MM.1S (cell line): ENCODE data around the gene IQCK.

Experiments used
- DNase-seq: peaks from one replicate; pipeline ENCODE4 v3.0.0-alpha.2; 2015
- H2AFZ ChIP-seq: fragments of 300-600 bp; sonication (generic); 2 replicates; pipeline ENCODE4 v1.6.0; 2016; ENCODE audit warnings: antibody characterized with exemption, low read length
- H3F3A ChIP-seq: fragments of 300-600 bp; sonication (generic); 2 replicates; pipeline ENCODE4 v1.6.1; 2016; ENCODE audit warnings: mild to moderate bottlenecking, antibody characterized with exemption, low read length, moderate library complexity, mixed read lengths; ENCODE audit not compliant: insufficient read depth
- H3K27ac ChIP-seq: fragments of 300-600 bp; sonication (generic); 2 replicates; pipeline ENCODE4 v1.5.1; 2016; ENCODE audit warnings: mild to moderate bottlenecking, low read length
- H3K27me3 ChIP-seq: fragments of 300-600 bp; sonication (generic); replicated peaks from 2 replicates; pipeline ENCODE4 v1.6.0; 2016; ENCODE audit warnings: low read length; ENCODE audit not compliant: insufficient read depth
- H3K36me3 ChIP-seq: fragments of 300-600 bp; sonication (generic); replicated peaks from 2 replicates; pipeline ENCODE4 v1.6.1; 2016; ENCODE audit warnings: mild to moderate bottlenecking, low read length, mixed read lengths; ENCODE audit not compliant: insufficient read depth
- H3K4me1 ChIP-seq: fragments of 300-600 bp; sonication (generic); 2 replicates; pipeline ENCODE4 v1.6.1; 2016; ENCODE audit warnings: low read length, mixed read lengths
- H3K4me2 ChIP-seq: fragments of 300-600 bp; sonication (generic); 2 replicates; pipeline ENCODE4 v1.6.0; 2016; ENCODE audit warnings: low read depth, low read length
- H3K4me3 ChIP-seq: fragments of 300-600 bp; sonication (generic); 2 replicates; pipeline ENCODE4 v1.5.1; 2016; ENCODE audit warnings: low read length, mixed read lengths
- H3K79me2 ChIP-seq: fragments of 300-600 bp; sonication (generic); 2 replicates; pipeline ENCODE4 v1.6.1; 2016; ENCODE audit warnings: mixed run types, low read length, mixed read lengths
- H3K9ac ChIP-seq: fragments of 300-600 bp; sonication (generic); 2 replicates; pipeline ENCODE4 v1.6.1; 2016; ENCODE audit warnings: low read length, mixed read lengths
- H3K9me2 ChIP-seq: fragments of 300-600 bp; sonication (generic); replicated peaks from 2 replicates; pipeline ENCODE4 v1.6.1; 2016; ENCODE audit warnings: mild to moderate bottlenecking, low read length, mixed read lengths; ENCODE audit not compliant: insufficient read depth
- H3K9me3 ChIP-seq: fragments of 300-600 bp; sonication (generic); replicated peaks from 2 replicates; pipeline ENCODE4 v1.6.1; 2016; ENCODE audit warnings: mild to moderate bottlenecking, low read length, mixed read lengths; ENCODE audit not compliant: insufficient read depth
- H4K20me1 ChIP-seq: fragments of 300-600 bp; sonication (generic); 2 replicates; pipeline ENCODE4 v1.6.1; 2016; ENCODE audit warnings: mild to moderate bottlenecking, low read length, moderate library complexity, mixed read lengths; ENCODE audit not compliant: insufficient read depth
- EZH2 ChIP-seq: fragments of 300-600 bp; sonication (generic); optimal IDR thresholded peaks from 2 replicates; pipeline ENCODE3; 2017; ENCODE audit warnings: low read depth, mild to moderate bottlenecking, antibody characterized with exemption, low read length, mixed read lengths
- EZH2phosphoT487 ChIP-seq: fragments of 300-600 bp; sonication (generic); IDR thresholded peaks from 2 replicates; pipeline ENCODE4 v1.6.1; 2018; ENCODE audit warnings: antibody characterized with exemption, low read length
- TF ChIP-seq, protein P1 (sequence below): fragments of 300-600 bp; sonication (generic); IDR thresholded peaks from 2 replicates; pipeline ENCODE4 v1.5.1; 2016; ENCODE audit warnings: antibody characterized with exemption, low read length, mixed read lengths

IQCK gene

DNA sequence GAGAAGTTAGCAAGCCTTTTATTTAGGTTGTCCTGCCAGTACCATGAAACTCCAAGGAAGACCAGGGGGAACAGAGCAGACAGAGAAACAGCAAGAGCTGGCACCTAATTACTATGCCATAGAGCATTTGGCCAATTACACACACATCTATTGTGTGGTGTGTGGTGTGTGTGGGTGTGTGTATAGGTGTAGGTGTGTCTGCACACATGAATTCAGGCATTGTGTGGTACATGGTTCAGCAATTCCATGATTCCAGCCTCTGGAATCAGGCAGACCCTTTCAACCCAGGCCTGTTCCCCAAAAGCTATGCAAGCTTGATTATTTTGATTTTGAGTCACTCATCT, 25.7 kb downstream of the IQCK start:
- no peaks in the 10 kb centered on the region for H3K79me2 ChIP-seq
- no peaks in the 10 kb centered on the region for H4K20me1 ChIP-seq
- H3K27me3 ChIP-seq: no peaks in the 10 kb centered on the region
- no peaks in the 10 kb centered on the region for H3K9me3 ChIP-seq
- H3K4me2 ChIP-seq: no peak overlapping the region
- H3K4me3 ChIP-seq: no peak overlapping the region
- no peaks in the 10 kb centered on the region for H3F3A ChIP-seq
- H2AFZ ChIP-seq: no peak overlapping the region
- no peaks in the 10 kb centered on the region for H3K36me3 ChIP-seq
- no peak for DNase-seq
- no peak overlapping the region for H3K27ac ChIP-seq
- H3K9ac ChIP-seq: no peak overlapping the region
- H3K4me1 ChIP-seq: no peaks in the 10 kb centered on the region
- no peaks in the 10 kb centered on the region for H3K9me2 ChIP-seq
- TF ChIP-seq, protein P1, sequence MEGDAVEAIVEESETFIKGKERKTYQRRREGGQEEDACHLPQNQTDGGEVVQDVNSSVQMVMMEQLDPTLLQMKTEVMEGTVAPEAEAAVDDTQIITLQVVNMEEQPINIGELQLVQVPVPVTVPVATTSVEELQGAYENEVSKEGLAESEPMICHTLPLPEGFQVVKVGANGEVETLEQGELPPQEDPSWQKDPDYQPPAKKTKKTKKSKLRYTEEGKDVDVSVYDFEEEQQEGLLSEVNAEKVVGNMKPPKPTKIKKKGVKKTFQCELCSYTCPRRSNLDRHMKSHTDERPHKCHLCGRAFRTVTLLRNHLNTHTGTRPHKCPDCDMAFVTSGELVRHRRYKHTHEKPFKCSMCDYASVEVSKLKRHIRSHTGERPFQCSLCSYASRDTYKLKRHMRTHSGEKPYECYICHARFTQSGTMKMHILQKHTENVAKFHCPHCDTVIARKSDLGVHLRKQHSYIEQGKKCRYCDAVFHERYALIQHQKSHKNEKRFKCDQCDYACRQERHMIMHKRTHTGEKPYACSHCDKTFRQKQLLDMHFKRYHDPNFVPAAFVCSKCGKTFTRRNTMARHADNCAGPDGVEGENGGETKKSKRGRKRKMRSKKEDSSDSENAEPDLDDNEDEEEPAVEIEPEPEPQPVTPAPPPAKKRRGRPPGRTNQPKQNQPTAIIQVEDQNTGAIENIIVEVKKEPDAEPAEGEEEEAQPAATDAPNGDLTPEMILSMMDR: no peak
- TF ChIP-seq EZH2phosphoT487: no peak
- TF ChIP-seq EZH2: no peak

DNA sequence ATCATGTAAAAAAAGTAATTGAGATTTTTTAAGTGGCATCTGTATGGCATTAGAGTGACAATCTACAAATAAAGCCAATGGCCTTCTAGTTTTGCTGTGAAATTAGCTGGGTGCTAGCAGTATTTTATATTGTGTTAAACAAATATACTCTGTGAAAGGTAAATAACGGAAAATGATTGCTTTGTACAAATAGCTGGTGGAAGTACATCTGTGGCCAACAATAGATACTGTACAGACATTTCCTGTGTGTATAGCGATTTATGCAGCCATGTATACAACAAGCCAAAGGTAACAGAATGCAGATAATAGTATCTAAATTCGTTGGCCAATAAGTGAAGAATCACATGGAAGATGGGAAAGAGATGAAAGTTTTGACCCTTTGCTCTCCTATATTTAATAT, 26.6 kb downstream of the IQCK start:
- Histone ChIP-seq H3K4me1 (no peaks in the 10 kb centered on the region), H3K27me3 (no peaks in the 10 kb centered on the region), H3K79me2 (no peaks in the 10 kb centered on the region), H3K27ac (no peak overlapping the region), H3K4me3 (no peak overlapping the region), H3K4me2 (no peak overlapping the region), H3K9me2 (no peaks in the 10 kb centered on the region), H3K9ac (no peak overlapping the region), H4K20me1 (no peaks in the 10 kb centered on the region), H3K36me3 (no peaks in the 10 kb centered on the region), H2AFZ (no peak overlapping the region), H3F3A (no peaks in the 10 kb centered on the region), H3K9me3 (no peaks in the 10 kb centered on the region)
- no peak for DNase-seq
- TF ChIP-seq, protein P1: no peak
- no peak for TF ChIP-seq EZH2phosphoT487
- TF ChIP-seq EZH2: no peak

GRCh38 chr16:19745286-19746010, 27.4 kb downstream of the IQCK start:
- no peak overlapping the region for H3K4me3 ChIP-seq
- H3F3A ChIP-seq: no peaks in the 10 kb centered on the region
- no peak overlapping the region for H3K9ac ChIP-seq
- H4K20me1 ChIP-seq: no peaks in the 10 kb centered on the region
- no peak for DNase-seq
- no peaks in the 10 kb centered on the region for H3K79me2 ChIP-seq
- no peaks in the 10 kb centered on the region for H3K27me3 ChIP-seq
- H3K9me2 ChIP-seq: no peaks in the 10 kb centered on the region
- H3K36me3 ChIP-seq: no peaks in the 10 kb centered on the region
- no peaks in the 10 kb centered on the region for H3K9me3 ChIP-seq
- no peak overlapping the region for H2AFZ ChIP-seq
- no peaks in the 10 kb centered on the region for H3K4me1 ChIP-seq
- H3K27ac ChIP-seq: no peak overlapping the region
- TF ChIP-seq EZH2phosphoT487: no peak
- TF ChIP-seq, protein P1: no peak
- TF ChIP-seq EZH2: no peak
- no peak overlapping the region for H3K4me2 ChIP-seq
